H1 (cell line): ENCODE results near the gene ZNF451. TPM values are rescaled to one million over a fixed set of nuclear protein-coding genes. Genes with fewer than 3 reads are reported as not detected.

Source experiments
- CTCF ChIA-PET: fragments of 300-600 bp; sonication (Branson Sonifier 250); formaldehyde crosslinking; loops from one replicate; lab custom pipeline; 2021; ENCODE audit not compliant: partially characterized antibody; lab: Charles Lee
- POLR2A ChIA-PET: fragments of 300-600 bp; sonication (Branson Sonifier 250); formaldehyde crosslinking; loops from one replicate; lab custom pipeline; 2021; ENCODE audit warnings: inconsistent platforms; ENCODE audit not compliant: partially characterized antibody; lab: Charles Lee
- DNase-seq, 2 experiments: peaks; one replicate each; pipeline versions ENCODE4 v3.0.0 to v3.0.0-alpha.2; 2010 to 2022; ENCODE audit warnings: low spot score in 2 of 2, low read depth in 1 of 2, mixed read lengths in 1 of 2
- FAIRE-seq: peaks from 2 replicates; lab custom pipeline; 2011; peaks lifted over from hg19 to GRCh38; lab: Jason Lieb, UNC
- H2AFZ ChIP-seq: 2 replicates; pipeline ENCODE4 v1.8.1; 2012; ENCODE audit warnings: low read length, inconsistent platforms
- H2AK5ac ChIP-seq: 2 replicates; pipeline ENCODE4 v1.6.1; 2013; ENCODE audit warnings: low read depth, low read length
- H2BK120ac ChIP-seq: replicated peaks from 2 replicates; pipeline ENCODE3; 2013; ENCODE audit warnings: low read depth, low read length, inconsistent platforms
- H2BK12ac ChIP-seq: 2 replicates; pipeline ENCODE4 v1.6.1; 2013; ENCODE audit warnings: low read depth, low read length
- H2BK15ac ChIP-seq: 2 replicates; pipeline ENCODE4 v1.6.1; 2013; ENCODE audit warnings: low read length
- H2BK20ac ChIP-seq: 2 replicates; pipeline ENCODE4 v1.6.1; 2013; ENCODE audit warnings: low read length
- H2BK5ac ChIP-seq: 2 replicates; pipeline ENCODE4 v1.6.1; 2013; ENCODE audit warnings: low read depth, low read length
- H3K14ac ChIP-seq: 2 replicates; pipeline ENCODE4 v1.6.1; 2013; ENCODE audit warnings: inconsistent platforms; ENCODE audit not compliant: insufficient read length
- H3K18ac ChIP-seq: 2 replicates; pipeline ENCODE4 v1.6.1; 2013; ENCODE audit warnings: low read length; ENCODE audit errors: extremely low read depth
- H3K23ac ChIP-seq: 2 replicates; pipeline ENCODE4 v1.6.1; 2013; ENCODE audit warnings: inconsistent platforms; ENCODE audit not compliant: insufficient read length
- H3K23me2 ChIP-seq: 2 replicates; pipeline ENCODE4 v1.6.1; 2013; ENCODE audit warnings: low read depth, low read length
- H3K27ac ChIP-seq: 2 replicates; pipeline ENCODE4 v1.6.1; 2011; ENCODE audit warnings: low read depth, low read length, inconsistent platforms
- H3K27me3 ChIP-seq, 4 experiments: replicated peaks in 1 of 4; 1 replicate in 1 of 4; 2 replicates in 3 of 4; pipeline versions ENCODE4 v1.6.1 to v1.8.1; 2011 to 2013; ENCODE audit warnings: low read length in 3 of 4, mild to moderate bottlenecking in 3 of 4, inconsistent platforms in 2 of 4, mixed read lengths in 2 of 4, moderate library complexity in 1 of 4; ENCODE audit not compliant: control insufficient read depth in 3 of 4, insufficient read depth in 3 of 4; ENCODE audit errors: extremely low read depth in 1 of 4
- H3K36me3 ChIP-seq, 4 experiments: 2 replicates each; pipeline versions ENCODE4 v1.6.1 to v1.8.1; 2011 to 2013; ENCODE audit warnings: mild to moderate bottlenecking in 4 of 4, low read length in 3 of 4, moderate library complexity in 2 of 4, control low read depth in 1 of 4, inconsistent platforms in 1 of 4; ENCODE audit not compliant: insufficient read depth in 4 of 4, control insufficient read depth in 2 of 4
- H3K4ac ChIP-seq: replicated peaks from 2 replicates; pipeline ENCODE3; 2013; ENCODE audit warnings: low read length, low read depth, mixed read lengths, inconsistent platforms; ENCODE audit not compliant: insufficient read length
- H3K4me1 ChIP-seq, 4 experiments: replicated peaks in 1 of 4; 1 replicate in 1 of 4; 2 replicates in 3 of 4; pipeline versions ENCODE4 v1.6.1 to v1.8.1; 2011 to 2013; ENCODE audit warnings: low read length in 3 of 4, inconsistent platforms in 2 of 4, mixed read lengths in 1 of 4; ENCODE audit not compliant: insufficient read depth in 4 of 4, control insufficient read depth in 3 of 4
- H3K4me2 ChIP-seq, 2 experiments: 2 replicates each; pipeline versions ENCODE4 v1.6.1 to v1.8.1; 2011 to 2013; ENCODE audit warnings: low read depth in 2 of 2, low read length in 2 of 2, control low read depth in 1 of 2, inconsistent platforms in 1 of 2, mild to moderate bottlenecking in 1 of 2; ENCODE audit not compliant: insufficient read depth in 1 of 2
- H3K4me3 ChIP-seq, 4 experiments: fragments of 200-600, 300-600 bp in 1 of 4; sonication (generic), shearing (Covaris generic), sonication (Bioruptor Twin) in 1 of 4; 2 replicates each; pipeline versions ENCODE4 v1.5.1 to v1.8.1; 2011 to 2016; ENCODE audit warnings: low read length in 4 of 4, low read depth in 3 of 4, control low read depth in 2 of 4, inconsistent platforms in 2 of 4, mild to moderate bottlenecking in 2 of 4, mixed read lengths in 1 of 4, moderate library complexity in 1 of 4; ENCODE audit not compliant: insufficient read depth in 2 of 4; ENCODE audit errors: extremely low read depth in 1 of 4
- H3K56ac ChIP-seq: replicated peaks from 2 replicates; pipeline ENCODE3; 2013; ENCODE audit warnings: low read depth, mild to moderate bottlenecking, mixed read lengths, low read length, inconsistent platforms; ENCODE audit not compliant: insufficient read length
- H3K79me1 ChIP-seq: 2 replicates; pipeline ENCODE4 v1.6.1; 2013; ENCODE audit warnings: low read depth, low read length, control low read depth
- H3K79me2 ChIP-seq, 2 experiments: 2 replicates each; pipeline versions ENCODE4 v1.6.1 to v1.8.1; 2012 to 2013; ENCODE audit warnings: low read length in 2 of 2, mild to moderate bottlenecking in 2 of 2, inconsistent platforms in 1 of 2; ENCODE audit not compliant: insufficient read depth in 2 of 2, control insufficient read depth in 1 of 2
- H3K9ac ChIP-seq, 4 experiments: replicated peaks in 1 of 4; 1 replicate in 1 of 4; 2 replicates in 3 of 4; pipeline versions ENCODE4 v1.6.1 to v1.8.1; 2011 to 2013; ENCODE audit warnings: low read depth in 3 of 4, low read length in 3 of 4, control low read depth in 2 of 4, mild to moderate bottlenecking in 2 of 4, moderate library complexity in 2 of 4, inconsistent platforms in 1 of 4; ENCODE audit errors: extremely low read depth in 1 of 4
- H3K9me3 ChIP-seq, 2 experiments: 2 replicates each; pipeline versions ENCODE4 v1.6.1 to v1.8.1; 2012 to 2013; ENCODE audit warnings: mild to moderate bottlenecking in 2 of 2, moderate library complexity in 2 of 2, control low read depth in 1 of 2, inconsistent platforms in 1 of 2, low read depth in 1 of 2, low read length in 1 of 2, mixed read lengths in 1 of 2; ENCODE audit not compliant: insufficient read depth in 2 of 2
- H4K20me1 ChIP-seq, 2 experiments: replicated peaks in 1 of 2; 2 replicates each; pipeline versions ENCODE3 to v1.8.1; 2011 to 2013; ENCODE audit warnings: inconsistent platforms in 2 of 2, low read length in 2 of 2, mild to moderate bottlenecking in 1 of 2; ENCODE audit not compliant: insufficient read depth in 2 of 2, control insufficient read depth in 1 of 2
- H4K5ac ChIP-seq: 2 replicates; pipeline ENCODE4 v1.6.1; 2013; ENCODE audit warnings: low read length, low read depth, mixed read lengths, inconsistent platforms; ENCODE audit not compliant: insufficient read length
- H4K8ac ChIP-seq: 2 replicates; pipeline ENCODE4 v1.8.0; 2013; ENCODE audit warnings: mild to moderate bottlenecking, moderate library complexity, low read length, inconsistent platforms; ENCODE audit not compliant: insufficient read depth; ENCODE audit errors: extremely low read depth
- H4K91ac ChIP-seq: replicated peaks from 2 replicates; pipeline ENCODE3; 2013; ENCODE audit warnings: low read length, mixed read lengths, inconsistent platforms; ENCODE audit not compliant: insufficient read length
- KDM1A ChIP-seq: fragments of 200-600, 300-600 bp; sonication (generic); IDR thresholded peaks from 2 replicates; pipeline ENCODE4 v1.7.1; 2016; ENCODE audit warnings: mild to moderate bottlenecking, low read length, borderline replicate concordance
- polyA plus RNA-seq, 7 experiments: library from polyadenylated mRNA; depleted of rRNA in 3 of 7; stranded (reverse) in 5 of 7; unstranded in 2 of 7; fragments of >200 nt in 5 of 7; fragments of 200-250 nt in 2 of 7; gene quantifications; 1 replicate in 5 of 7; 2 replicates in 1 of 7; 4 replicates in 1 of 7; pipeline versions ENCODE4 v1.2.1 to v1.2.3, GENCODE V29; 2011 to 2013; ENCODE audit warnings: missing spikeins in 2 of 7, mixed read lengths in 2 of 7
- total RNA-seq: library from RNA; stranded (reverse); fragmentation: NEBNext Ultra II Directional; extraction: Animal tissue kit (Norgen Biotek cat#: 25700); gene quantifications from 2 replicates; pipeline ENCODE4 v1.2.1, GENCODE V29; 2021

ZNF451 gene
- total and polyA plus RNA-seq, 2 of the 8 experiments (the other 6 are each of a cell fraction or from before 2014, with no cell fraction given), result 10.7 to 56.8 TPM

- H3K18ac ChIP-seq, result no peak overlapping the region
- H3K14ac ChIP-seq, result no peak overlapping the region
- H3K9me3 ChIP-seq, result no peaks in the 10 kb centered on the region
- no peaks in the 10 kb centered on the region for H3K23me2 ChIP-seq
- peaks cover 0 to 66% of the 10 kb centered on the region in 2 experiments; a peak in 2 of 4 replicates for H3K79me2 ChIP-seq
- H3K4me1 ChIP-seq, result no peaks in the 10 kb centered on the region; a peak in 2 of 7 replicates
- H3K4me2 ChIP-seq, result no peak overlapping the region
- no peak overlapping the region for H3K56ac ChIP-seq
- FAIRE-seq (no peak), DNase-seq (no peak)
- H2AFZ ChIP-seq, result no peak overlapping the region
- no peak overlapping the region for H4K91ac ChIP-seq
- no peaks in the 10 kb centered on the region for H3K27me3 ChIP-seq
- no peak overlapping the region for H2BK5ac ChIP-seq
- POLR2A ChIA-PET, result interaction anchor here (2.4 kb wide), 1 partner anchor 9 kb away, joined by 8 read pairs; no protein-coding TSS in a partner anchor
- CTCF ChIA-PET, result interaction anchor here (1.0 kb wide), 1 partner anchor 18 kb away, joined by 3 read pairs; no protein-coding TSS in a partner anchor
- H2BK20ac ChIP-seq, result no peak overlapping the region
- H3K23ac ChIP-seq, result no peak overlapping the region
- no peak overlapping the region for H2BK120ac ChIP-seq
- H3K9ac ChIP-seq, result no peak overlapping the region
- no peak overlapping the region for H3K4ac ChIP-seq
- no peak overlapping the region for H4K5ac ChIP-seq
- H2BK15ac ChIP-seq, result no peak overlapping the region
- peaks cover 2% of the 10 kb centered on the region in 2 experiments for H4K20me1 ChIP-seq
- no peaks in the 10 kb centered on the region for H3K79me1 ChIP-seq
- H2BK12ac ChIP-seq, result no peak overlapping the region
- H4K8ac ChIP-seq, result no peak overlapping the region
- H3K4me3 ChIP-seq, result no peak overlapping the region
- H2AK5ac ChIP-seq, result no peak overlapping the region
- H3K27ac ChIP-seq, result no peak overlapping the region
- H3K36me3 ChIP-seq, result no peaks in the 10 kb centered on the region; a peak in 1 of 8 replicates
- TF ChIP-seq KDM1A, result no peak
Measured at GRCh38 chr6:57109880-57110279, 19.9 kb downstream of the ZNF451 start.
